ENCODE data around the gene SLC16A3.

SLC16A3 gene

GRCh38 chr17:82214012-82214628, 14.7 kb upstream of the SLC16A3 start:
- Histone ChIP-seq H3K36me3 (ENCODE audit: insufficient read depth, low read length) (no peaks in the 10 kb centered on the region), H3K9me3 (ENCODE audit: control insufficient read depth, insufficient read depth, low read length) (no peaks in the 10 kb centered on the region; the same call in 1 of the 2 replicates), H3K9ac (ENCODE audit: low read depth, low read length) (no peak overlapping the region), H3K4me1 (ENCODE audit: insufficient read depth, low read length) (peaks cover 7% of the 10 kb centered on the region; the same call in 1 of the 2 replicates)

- H3K9me3 ChIP-seq (ENCODE audit: control insufficient read depth, insufficient read depth, low read length), result no peaks in the 10 kb centered on the region; the same call in 1 of the 2 replicates
- H3K4me1 ChIP-seq (ENCODE audit: insufficient read depth, low read length), result peaks cover 7% of the 10 kb centered on the region; the same call in 1 of the 2 replicates
- no peak overlapping the region for H3K9ac ChIP-seq (ENCODE audit: low read depth, low read length)
- H3K36me3 ChIP-seq (ENCODE audit: insufficient read depth, low read length), result no peaks in the 10 kb centered on the region
These were observed 13.5 kb upstream of the SLC16A3 start for GRCh38 chr17:82215095-82215971.

- Histone ChIP-seq H3K36me3 (ENCODE audit: insufficient read depth, low read length) (no peaks in the 10 kb centered on the region), H3K9ac (ENCODE audit: low read depth, low read length) (no peak overlapping the region), H3K4me1 (ENCODE audit: insufficient read depth, low read length) (peaks cover 7% of the 10 kb centered on the region; the same call in 1 of the 2 replicates), H3K9me3 (ENCODE audit: control insufficient read depth, insufficient read depth, low read length) (no peaks in the 10 kb centered on the region; the same call in 1 of the 2 replicates)
These were observed 12.9 kb upstream of the SLC16A3 start for GRCh38 chr17:82215972-82216300.

GRCh38 chr17:82216301-82217119, 12.3 kb upstream of the SLC16A3 start:
- no peak overlapping the region for H3K9ac ChIP-seq (ENCODE audit: low read depth, low read length)
- no peaks in the 10 kb centered on the region; the same call in 1 of the 2 replicates for H3K9me3 ChIP-seq (ENCODE audit: control insufficient read depth, insufficient read depth, low read length)
- H3K36me3 ChIP-seq (ENCODE audit: insufficient read depth, low read length), result no peaks in the 10 kb centered on the region
- peaks cover 7% of the 10 kb centered on the region; the same call in 1 of the 2 replicates for H3K4me1 ChIP-seq (ENCODE audit: insufficient read depth, low read length)

GRCh38 chr17:82217120-82217529, 11.7 kb upstream of the SLC16A3 start:
- Histone ChIP-seq H3K4me1 (ENCODE audit: insufficient read depth, low read length) (peaks cover 7% of the 10 kb centered on the region; the same call in 1 of the 2 replicates), H3K36me3 (ENCODE audit: insufficient read depth, low read length) (no peaks in the 10 kb centered on the region)

GRCh38 chr17:82217530-82218204, 11.2 kb upstream of the SLC16A3 start:
- H3K9me3 ChIP-seq (ENCODE audit: control insufficient read depth, insufficient read depth, low read length), result no peaks in the 10 kb centered on the region; the same call in 1 of the 2 replicates
- no peaks in the 10 kb centered on the region for H3K36me3 ChIP-seq (ENCODE audit: insufficient read depth, low read length)
- peak overlapping the region; percentile 17; the same call in 1 of the 2 replicates for H3K9ac ChIP-seq (ENCODE audit: low read depth, low read length)
- H3K4me1 ChIP-seq (ENCODE audit: insufficient read depth, low read length), result peaks cover 7% of the 10 kb centered on the region; the same call in 1 of the 2 replicates

More at GRCh38 chr17:82217120-82217529, 11.7 kb upstream of the SLC16A3 start:
- Histone ChIP-seq H3K9ac (ENCODE audit: low read depth, low read length) (peak overlapping the region; percentile 17; the same call in 1 of the 2 replicates), H3K9me3 (ENCODE audit: control insufficient read depth, insufficient read depth, low read length) (no peaks in the 10 kb centered on the region; the same call in 1 of the 2 replicates)

- H3K36me3 ChIP-seq (ENCODE audit: insufficient read depth, low read length), result no peaks in the 10 kb centered on the region
- peaks cover 7% of the 10 kb centered on the region; the same call in 1 of the 2 replicates for H3K4me1 ChIP-seq (ENCODE audit: insufficient read depth, low read length)
- no peaks in the 10 kb centered on the region; the same call in 1 of the 2 replicates for H3K9me3 ChIP-seq (ENCODE audit: control insufficient read depth, insufficient read depth, low read length)
- no peak overlapping the region for H3K9ac ChIP-seq (ENCODE audit: low read depth, low read length)
These were observed 10.3 kb upstream of the SLC16A3 start for GRCh38 chr17:82218349-82219075.

- H3K4me1 ChIP-seq (ENCODE audit: insufficient read depth, low read length), result peaks cover 7% of the 10 kb centered on the region; the same call in 1 of the 2 replicates
- no peaks in the 10 kb centered on the region; the same call in 1 of the 2 replicates for H3K9me3 ChIP-seq (ENCODE audit: control insufficient read depth, insufficient read depth, low read length)
- H3K9ac ChIP-seq (ENCODE audit: low read depth, low read length), result no peak overlapping the region
- H3K36me3 ChIP-seq (ENCODE audit: insufficient read depth, low read length), result no peaks in the 10 kb centered on the region
These were observed 9.8 kb upstream of the SLC16A3 start for GRCh38 chr17:82219083-82219482.

- Histone ChIP-seq H3K4me1 (ENCODE audit: insufficient read depth, low read length) (peaks cover 7% of the 10 kb centered on the region; the same call in 1 of the 2 replicates), H3K9ac (ENCODE audit: low read depth, low read length) (no peak overlapping the region), H3K9me3 (ENCODE audit: control insufficient read depth, insufficient read depth, low read length) (no peaks in the 10 kb centered on the region; the same call in 1 of the 2 replicates), H3K36me3 (ENCODE audit: insufficient read depth, low read length) (no peaks in the 10 kb centered on the region)
These were observed 8.8 kb upstream of the SLC16A3 start for GRCh38 chr17:82219753-82220709.

GRCh38 chr17:82221341-82221902, 7.4 kb upstream of the SLC16A3 start:
- no peak overlapping the region for H3K9ac ChIP-seq (ENCODE audit: low read depth, low read length)
- no peaks in the 10 kb centered on the region for H3K9me3 ChIP-seq (ENCODE audit: control insufficient read depth, insufficient read depth, low read length)
- H3K36me3 ChIP-seq (ENCODE audit: insufficient read depth, low read length), result no peaks in the 10 kb centered on the region
- H3K4me1 ChIP-seq (ENCODE audit: insufficient read depth, low read length), result peaks cover 7% of the 10 kb centered on the region; the same call in 1 of the 2 replicates

- Histone ChIP-seq H3K36me3 (ENCODE audit: insufficient read depth, low read length) (no peaks in the 10 kb centered on the region), H3K9ac (ENCODE audit: low read depth, low read length) (no peak overlapping the region), H3K4me1 (ENCODE audit: insufficient read depth, low read length) (no peaks in the 10 kb centered on the region; the same call in 1 of the 2 replicates), H3K9me3 (ENCODE audit: control insufficient read depth, insufficient read depth, low read length) (no peaks in the 10 kb centered on the region)
These were observed 6.0 kb upstream of the SLC16A3 start for GRCh38 chr17:82222816-82223215.

- H3K4me1 ChIP-seq (ENCODE audit: insufficient read depth, low read length), result no peaks in the 10 kb centered on the region; the same call in 1 of the 2 replicates
- H3K36me3 ChIP-seq (ENCODE audit: insufficient read depth, low read length), result no peaks in the 10 kb centered on the region
- no peaks in the 10 kb centered on the region for H3K9me3 ChIP-seq (ENCODE audit: control insufficient read depth, insufficient read depth, low read length)
These were observed 5.3 kb upstream of the SLC16A3 start for GRCh38 chr17:82223517-82223916.

More at GRCh38 chr17:82223517-82223916, 5.3 kb upstream of the SLC16A3 start:
- no peak overlapping the region for H3K9ac ChIP-seq (ENCODE audit: low read depth, low read length)

Data from ES-I3 (cell line).